Subcutaneous abdominal adipose tissue (tissue), 5 donors: ENCODE data around the gene PRKCZ.

Experiments
- H3K27ac ChIP-seq: one replicate; pipeline ENCODE4 v1.7.0; 2013; ENCODE audit warnings: low read depth, mild to moderate bottlenecking, inconsistent platforms, low read length, moderate library complexity
- H3K27me3 ChIP-seq, 5 donors: one replicate each; pipeline ENCODE4 v1.7.0; 2013; ENCODE audit warnings: low read length in 5 of 5, inconsistent platforms in 1 of 5; ENCODE audit not compliant: control insufficient read depth in 5 of 5, insufficient read depth in 4 of 5
- H3K36me3 ChIP-seq, 5 donors: one replicate each; pipeline ENCODE4 v1.7.0; 2013; ENCODE audit warnings: low read length in 5 of 5; ENCODE audit not compliant: control insufficient read depth in 5 of 5, insufficient read depth in 5 of 5
- H3K4me1 ChIP-seq, 5 donors: one replicate each; pipeline ENCODE4 v1.7.0; 2013; ENCODE audit warnings: low read length in 5 of 5, mild to moderate bottlenecking in 3 of 5, moderate library complexity in 1 of 5; ENCODE audit not compliant: control insufficient read depth in 5 of 5, insufficient read depth in 5 of 5
- H3K4me3 ChIP-seq, 5 donors: one replicate each; pipeline ENCODE4 v1.7.0; 2013; ENCODE audit warnings: low read length in 5 of 5, low read depth in 1 of 5
- H3K9ac ChIP-seq, 5 donors: one replicate each; pipeline ENCODE4 v1.7.0; 2013; ENCODE audit warnings: low read length in 5 of 5, mild to moderate bottlenecking in 4 of 5, moderate library complexity in 3 of 5
- H3K9me3 ChIP-seq, 5 donors: one replicate each; pipeline ENCODE4 v1.7.0; 2013; ENCODE audit warnings: low read length in 5 of 5; ENCODE audit not compliant: control insufficient read depth in 5 of 5
- donor health status: healthy.
- donor health status: healthy.
- donor health status: healthy.
- donor health status: healthy.
- donor health status: healthy.

Gene PRKCZ

GRCh38 chr1:2185880-2186855 is 136.0 kb downstream of the PRKCZ start:
- Histone ChIP-seq H3K4me1 (peaks cover 1 to 22% (median 21%) of the 10 kb centered on the region in 5 donors), H3K4me3 (no peak overlapping the region), H3K36me3 (no peaks in the 10 kb centered on the region), H3K27ac (no peak overlapping the region), H3K9me3 (no peaks in the 10 kb centered on the region), H3K27me3 (no peaks in the 10 kb centered on the region), H3K9ac (no peak overlapping the region)

DNA sequence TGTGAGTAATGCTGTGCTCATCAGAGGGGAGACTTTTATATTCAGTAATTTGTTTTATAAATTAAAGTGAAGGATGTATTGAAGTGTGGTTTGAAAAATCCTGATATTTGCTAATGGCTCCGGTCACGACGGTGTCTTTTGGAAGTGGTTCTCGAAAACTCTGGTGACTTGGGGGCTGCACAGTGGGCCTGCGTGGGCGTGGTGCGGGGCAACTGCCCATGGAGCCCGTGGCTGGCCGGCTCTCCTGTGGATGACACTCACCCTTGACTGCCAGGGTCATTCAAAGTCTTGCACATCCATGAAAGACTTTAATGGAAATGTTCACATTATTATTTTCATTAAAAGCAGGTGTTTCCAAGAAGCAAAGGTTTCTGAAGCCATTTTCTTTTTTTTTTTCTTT is 136.7 kb downstream of the PRKCZ start:
- H3K4me3 ChIP-seq = no peak overlapping the region
- H3K4me1 ChIP-seq = peaks cover 1 to 26% (median 22%) of the 10 kb centered on the region in 5 donors
- no peaks in the 10 kb centered on the region for H3K36me3 ChIP-seq
- no peak overlapping the region for H3K27ac ChIP-seq
- H3K9me3 ChIP-seq = no peaks in the 10 kb centered on the region
- no peaks in the 10 kb centered on the region for H3K27me3 ChIP-seq
- no peak overlapping the region for H3K9ac ChIP-seq

- no peak overlapping the region for H3K27ac ChIP-seq
- H3K4me1 ChIP-seq = peaks cover 1 to 33% (median 29%) of the 10 kb centered on the region in 5 donors
- H3K9me3 ChIP-seq = no peaks in the 10 kb centered on the region
- H3K27me3 ChIP-seq = no peaks in the 10 kb centered on the region
- H3K36me3 ChIP-seq = peaks cover 0 to 5% (median 0%) of the 10 kb centered on the region in 5 donors
- no peak overlapping the region for H3K9ac ChIP-seq
- no peak overlapping the region for H3K4me3 ChIP-seq
These were observed 137.4 kb downstream of the PRKCZ start for GRCh38 chr1:2187619-2188018.

GRCh38 chr1:2188336-2188735 is 138.1 kb downstream of the PRKCZ start:
- Histone ChIP-seq H3K4me3 (no peak overlapping the region), H3K27me3 (no peaks in the 10 kb centered on the region), H3K9me3 (no peaks in the 10 kb centered on the region), H3K36me3 (peaks cover 0 to 5% (median 0%) of the 10 kb centered on the region in 5 donors), H3K4me1 (peaks cover 1 to 36% (median 30%) of the 10 kb centered on the region in 5 donors), H3K9ac (no peak overlapping the region), H3K27ac (no peak overlapping the region)

GRCh38 chr1:2189459-2190425 is 139.5 kb downstream of the PRKCZ start:
- no peaks in the 10 kb centered on the region for H3K27me3 ChIP-seq
- peak overlapping the region in 4 of 5 donors; percentile 53 to 77 (median 69) for H3K9ac ChIP-seq
- H3K9me3 ChIP-seq = no peaks in the 10 kb centered on the region
- H3K4me3 ChIP-seq = peak overlapping the region; percentile 31 to 75 (median 69)
- H3K36me3 ChIP-seq = peaks cover 0 to 5% (median 0%) of the 10 kb centered on the region in 5 donors
- peaks cover 1 to 44% (median 34%) of the 10 kb centered on the region in 5 donors for H3K4me1 ChIP-seq
- H3K27ac ChIP-seq = peak overlapping the region; percentile 86

- H3K36me3 ChIP-seq = peaks cover 0 to 5% (median 0%) of the 10 kb centered on the region in 5 donors
- peak overlapping the region; percentile 86 for H3K27ac ChIP-seq
- H3K9ac ChIP-seq = peak overlapping the region in 3 of 5 donors; percentile 66 to 77 (median 72)
- H3K4me1 ChIP-seq = peaks cover 1 to 51% (median 38%) of the 10 kb centered on the region in 5 donors
- peak overlapping the region in 4 of 5 donors; percentile 61 to 75 (median 72) for H3K4me3 ChIP-seq
- no peaks in the 10 kb centered on the region for H3K9me3 ChIP-seq
- H3K27me3 ChIP-seq = no peaks in the 10 kb centered on the region
These were observed 140.3 kb downstream of the PRKCZ start for GRCh38 chr1:2190491-2190976.

GRCh38 chr1:2192031-2192995 is 142.1 kb downstream of the PRKCZ start:
- Histone ChIP-seq H3K36me3 (peaks cover 0 to 5% (median 0%) of the 10 kb centered on the region in 5 donors), H3K4me3 (no peak overlapping the region), H3K9ac (peak overlapping the region in 1 of 5 donors; percentile 15), H3K9me3 (no peaks in the 10 kb centered on the region), H3K27me3 (no peaks in the 10 kb centered on the region), H3K4me1 (peaks cover 1 to 57% (median 40%) of the 10 kb centered on the region in 5 donors), H3K27ac (no peak overlapping the region)

DNA sequence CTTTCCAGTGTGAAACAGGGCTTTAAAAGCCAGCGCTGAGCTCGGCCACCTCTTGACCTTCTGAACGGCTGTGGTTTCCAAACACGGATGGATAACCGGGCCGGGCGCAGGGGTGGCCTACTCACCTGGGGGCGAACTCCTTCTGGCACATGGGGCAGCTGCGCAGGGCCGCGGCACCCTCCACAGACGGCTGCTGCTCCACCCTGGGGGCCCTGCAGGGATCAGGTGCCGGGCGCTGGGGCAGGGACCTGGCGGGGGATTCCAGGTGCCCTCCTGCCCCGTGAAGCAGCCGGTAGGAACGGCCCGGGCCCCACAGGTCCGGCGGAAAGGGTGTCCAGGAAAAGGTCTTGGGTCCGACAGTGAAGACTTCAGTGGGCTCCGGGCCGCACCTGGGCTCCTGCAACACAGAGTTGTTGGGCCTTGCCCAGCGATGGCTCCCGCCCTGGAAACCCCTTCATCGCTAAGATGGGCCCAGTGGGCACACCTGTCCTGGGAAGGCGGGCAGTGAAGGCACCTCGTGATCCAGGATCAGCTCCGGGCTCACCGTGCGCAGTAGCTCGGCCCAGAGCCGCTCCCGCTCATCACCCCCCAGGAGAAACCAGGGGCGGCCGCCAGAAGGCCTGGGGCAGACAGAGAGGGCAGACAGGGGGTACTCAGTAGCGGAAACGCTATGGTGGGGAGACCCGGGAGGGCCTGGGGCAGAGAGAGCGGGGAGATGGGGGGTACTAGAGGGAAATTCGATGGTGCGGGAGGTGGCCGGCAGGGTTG is 143.5 kb downstream of the PRKCZ start:
- peak overlapping the region in 2 of 5 donors; percentile 23 to 52 for H3K9ac ChIP-seq
- no peaks in the 10 kb centered on the region for H3K27me3 ChIP-seq
- H3K4me3 ChIP-seq = peak overlapping the region in 1 of 5 donors; percentile 37
- H3K27ac ChIP-seq = no peak overlapping the region
- H3K36me3 ChIP-seq = peaks cover 0 to 5% (median 0%) of the 10 kb centered on the region in 5 donors
- H3K4me1 ChIP-seq = peaks cover 1 to 59% (median 43%) of the 10 kb centered on the region in 5 donors
- H3K9me3 ChIP-seq = no peaks in the 10 kb centered on the region
